Prostate gland (tissue), 2 donors: ENCODE data around the gene HSPB6. TPM values are rescaled to one million over a fixed set of nuclear protein-coding genes. Genes with fewer than 3 reads are reported as not detected.
"Not testable (repeated sequence)": the region's sequence is repeated elsewhere in the genome, so short reads cannot be mapped to it uniquely, and the experiment has no call there.

Experiments used
- DNase-seq: peaks from one replicate; pipeline ENCODE4 v3.0.0-alpha.2; 2019; ENCODE audit warnings: low spot score
- H3K27ac ChIP-seq, 2 donors: fragments of 200-600 bp; sonication (generic); 2 replicates each; pipeline ENCODE4 v1.5.1; 2017 to 2019
- H3K27me3 ChIP-seq: fragments of 200-600 bp; sonication (generic); replicated peaks from 2 replicates; pipeline ENCODE4 v1.5.1; 2019; ENCODE audit not compliant: insufficient read depth
- H3K36me3 ChIP-seq, 2 donors: fragments of 200-600 bp; sonication (generic); 1 replicate in 1 of 2; 2 replicates in 1 of 2; pipeline versions ENCODE4 v1.5.1 to v1.8.1; 2017 to 2019
- H3K4me1 ChIP-seq: fragments of 200-600 bp; sonication (generic); replicated peaks from 2 replicates; pipeline ENCODE4 v1.5.1; 2019
- H3K4me3 ChIP-seq, 2 donors: fragments of 200-600 bp; sonication (generic); 2 replicates each; pipeline ENCODE4 v1.5.1; 2017 to 2019
- H3K9me3 ChIP-seq: fragments of 200-600 bp; sonication (generic); 2 replicates; pipeline ENCODE4 v1.5.1; 2017
- CTCF ChIP-seq, 4 experiments: fragments of 200-600 bp in 2 of 4; fragments of 450-650 bp in 2 of 4; sonication (generic) in 2 of 4; IDR thresholded peaks; 1 replicate in 3 of 4; 2 replicates in 1 of 4; pipeline ENCODE4 v1.5.1; 2016 to 2019; ENCODE audit warnings: antibody characterized with exemption in 4 of 4, mild to moderate bottlenecking in 2 of 4, moderate library complexity in 2 of 4
- POLR2A ChIP-seq: fragments of 450-650 bp; IDR thresholded peaks from one replicate; pipeline ENCODE4 v1.6.1; 2016; ENCODE audit warnings: antibody characterized with exemption, mild to moderate bottlenecking
- POLR2AphosphoS5 ChIP-seq: sonication (generic); formaldehyde crosslinking; IDR thresholded peaks from one replicate; pipeline ENCODE4 v1.6.1; 2017; ENCODE audit warnings: antibody characterized with exemption
- WGBS: methylation state at CpG from one replicate; pipeline ENCODE4 v1.1.5; 2018; 5-methylcytosine and 5-hydroxymethylcytosine counted together
- intact Hi-C: fragments of 100-400 bp; cut with DNase I; formaldehyde crosslinking; loops from one replicate; pipeline ENCODE4 v1.14.2; 2022
- total RNA-seq, 2 donors: library from RNA; depleted of rRNA; stranded (reverse); fragments of >200 nt; gene quantifications; one replicate each; pipeline ENCODE4 v1.1.0, GENCODE V29; 2016

The HSPB6 gene
- total RNA-seq, 2 donors from 2014 or later: 32.2 to 78.5 TPM

GRCh38 chr19:35797663-35798062 is 40.8 kb upstream of the HSPB6 start:
- H3K9me3 ChIP-seq: no peaks in the 10 kb centered on the region
- H3K27ac ChIP-seq: no peak overlapping the region
- H3K27me3 ChIP-seq: peaks cover 12% of the 10 kb centered on the region
- no peak overlapping the region for H3K4me3 ChIP-seq
- intact Hi-C loops: no loop called here
- H3K36me3 ChIP-seq: no peaks in the 10 kb centered on the region
- WGBS: 5% methylated on average over 15 of the region's 15 CpGs
- no peak for DNase-seq
- H3K4me1 ChIP-seq: peaks cover 2% of the 10 kb centered on the region
- TF ChIP-seq CTCF (IDR thresholded peaks at IDR 0.05) (no peak), POLR2AphosphoS5 (no peak), POLR2A (no peak)

GRCh38 chr19:35796645-35797542 is 40.1 kb upstream of the HSPB6 start:
- Histone ChIP-seq H3K4me1 (peaks cover 2% of the 10 kb centered on the region), H3K27me3 (peaks cover 12% of the 10 kb centered on the region), H3K27ac (no peak overlapping the region), H3K4me3 (no peak overlapping the region), H3K9me3 (no peaks in the 10 kb centered on the region), H3K36me3 (no peaks in the 10 kb centered on the region)
- no peak for TF ChIP-seq POLR2AphosphoS5
- no peak for TF ChIP-seq POLR2A
- DNase-seq: no peak
- 12% methylated on average over 38 of the region's 39 CpGs for WGBS
- intact Hi-C loops: no loop called here

GRCh38 chr19:35795564-35795963 is 38.7 kb upstream of the HSPB6 start:
- H3K4me3 ChIP-seq, H3K27ac ChIP-seq, intact Hi-C loops, H3K4me1 ChIP-seq, DNase-seq, H3K9me3 ChIP-seq, H3K36me3 ChIP-seq: not testable (repeated sequence)
- H3K27me3 ChIP-seq: peaks cover 12% of the 10 kb centered on the region
- WGBS: 92% methylated on average over 1 of the region's 1 CpG

GRCh38 chr19:35793381-35794165 is 36.7 kb upstream of the HSPB6 start:
- DNase-seq: no peak
- Histone ChIP-seq H3K9me3 (no peaks in the 10 kb centered on the region), H3K4me3 (no peak overlapping the region), H3K36me3 (no peaks in the 10 kb centered on the region), H3K27me3 (peaks cover 12% of the 10 kb centered on the region), H3K4me1 (peaks cover 2% of the 10 kb centered on the region), H3K27ac (no peak overlapping the region)
- intact Hi-C loops: no loop called here
- 75% methylated on average over 7 of the region's 7 CpGs for WGBS
- TF ChIP-seq POLR2AphosphoS5: no peak
- TF ChIP-seq POLR2A: no peak
- TF ChIP-seq CTCF (IDR thresholded peaks at IDR 0.05): no peak

- H3K4me1 ChIP-seq: peaks cover 2% of the 10 kb centered on the region
- H3K4me3 ChIP-seq: no peak overlapping the region
- TF ChIP-seq POLR2AphosphoS5: no peak
- TF ChIP-seq POLR2A: no peak
- TF ChIP-seq CTCF (IDR thresholded peaks at IDR 0.05): no peak
- intact Hi-C loops: no loop called here
- no peak overlapping the region for H3K27ac ChIP-seq
- no peak for DNase-seq
- 66% methylated on average over 8 of the region's 8 CpGs for WGBS
- no peaks in the 10 kb centered on the region for H3K9me3 ChIP-seq
- peaks cover 12% of the 10 kb centered on the region for H3K27me3 ChIP-seq
- H3K36me3 ChIP-seq: no peaks in the 10 kb centered on the region
Measured at GRCh38 chr19:35792888-35793287, 36.1 kb upstream of the HSPB6 start.
